Measurements from ENCODE around the gene CLDN14. TPM values are rescaled to one million over a fixed set of nuclear protein-coding genes. Genes with fewer than 3 reads are reported as not detected.

The CLDN14 gene
- total RNA-seq, 1 donor = not detected

DNA sequence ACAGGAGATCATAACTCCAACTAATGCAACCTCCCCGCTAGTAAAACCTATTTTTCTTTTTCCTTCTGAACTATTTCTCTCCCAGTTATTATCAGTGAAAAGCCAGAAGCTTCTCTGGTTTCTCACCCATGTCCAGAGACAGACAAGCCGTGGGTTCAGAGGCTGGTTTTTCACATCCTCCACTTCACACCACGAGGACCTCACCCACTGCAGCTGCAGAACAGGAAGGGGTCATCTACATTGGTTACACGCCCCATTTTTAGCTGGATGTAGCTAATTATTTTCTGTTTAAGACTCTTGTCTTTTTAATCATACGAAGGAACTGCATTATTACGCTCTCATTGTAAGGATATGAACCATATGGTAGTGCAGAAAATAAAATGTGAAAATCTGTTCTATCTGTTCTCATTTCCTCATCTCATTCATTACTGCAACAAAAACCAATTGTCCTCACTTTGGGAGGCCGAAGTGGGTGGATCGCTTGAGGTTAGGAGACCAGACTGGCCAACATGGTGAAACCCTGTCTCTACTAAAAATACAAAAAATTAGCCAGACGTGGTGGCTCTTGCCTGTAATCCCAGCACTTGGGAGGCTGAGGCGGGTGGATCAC, 39.1 kb upstream of the CLDN14 start:
- TF ChIP-seq, protein P1, sequence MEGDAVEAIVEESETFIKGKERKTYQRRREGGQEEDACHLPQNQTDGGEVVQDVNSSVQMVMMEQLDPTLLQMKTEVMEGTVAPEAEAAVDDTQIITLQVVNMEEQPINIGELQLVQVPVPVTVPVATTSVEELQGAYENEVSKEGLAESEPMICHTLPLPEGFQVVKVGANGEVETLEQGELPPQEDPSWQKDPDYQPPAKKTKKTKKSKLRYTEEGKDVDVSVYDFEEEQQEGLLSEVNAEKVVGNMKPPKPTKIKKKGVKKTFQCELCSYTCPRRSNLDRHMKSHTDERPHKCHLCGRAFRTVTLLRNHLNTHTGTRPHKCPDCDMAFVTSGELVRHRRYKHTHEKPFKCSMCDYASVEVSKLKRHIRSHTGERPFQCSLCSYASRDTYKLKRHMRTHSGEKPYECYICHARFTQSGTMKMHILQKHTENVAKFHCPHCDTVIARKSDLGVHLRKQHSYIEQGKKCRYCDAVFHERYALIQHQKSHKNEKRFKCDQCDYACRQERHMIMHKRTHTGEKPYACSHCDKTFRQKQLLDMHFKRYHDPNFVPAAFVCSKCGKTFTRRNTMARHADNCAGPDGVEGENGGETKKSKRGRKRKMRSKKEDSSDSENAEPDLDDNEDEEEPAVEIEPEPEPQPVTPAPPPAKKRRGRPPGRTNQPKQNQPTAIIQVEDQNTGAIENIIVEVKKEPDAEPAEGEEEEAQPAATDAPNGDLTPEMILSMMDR (IDR thresholded peaks at IDR 0.05; ENCODE audit: insufficient read depth, low read depth, low read length) = no peak
- DNase-seq (ENCODE audit: low read depth) = no peak
- no peak overlapping the region for H3K4me3 ChIP-seq (ENCODE audit: low read depth, low read length)

DNA sequence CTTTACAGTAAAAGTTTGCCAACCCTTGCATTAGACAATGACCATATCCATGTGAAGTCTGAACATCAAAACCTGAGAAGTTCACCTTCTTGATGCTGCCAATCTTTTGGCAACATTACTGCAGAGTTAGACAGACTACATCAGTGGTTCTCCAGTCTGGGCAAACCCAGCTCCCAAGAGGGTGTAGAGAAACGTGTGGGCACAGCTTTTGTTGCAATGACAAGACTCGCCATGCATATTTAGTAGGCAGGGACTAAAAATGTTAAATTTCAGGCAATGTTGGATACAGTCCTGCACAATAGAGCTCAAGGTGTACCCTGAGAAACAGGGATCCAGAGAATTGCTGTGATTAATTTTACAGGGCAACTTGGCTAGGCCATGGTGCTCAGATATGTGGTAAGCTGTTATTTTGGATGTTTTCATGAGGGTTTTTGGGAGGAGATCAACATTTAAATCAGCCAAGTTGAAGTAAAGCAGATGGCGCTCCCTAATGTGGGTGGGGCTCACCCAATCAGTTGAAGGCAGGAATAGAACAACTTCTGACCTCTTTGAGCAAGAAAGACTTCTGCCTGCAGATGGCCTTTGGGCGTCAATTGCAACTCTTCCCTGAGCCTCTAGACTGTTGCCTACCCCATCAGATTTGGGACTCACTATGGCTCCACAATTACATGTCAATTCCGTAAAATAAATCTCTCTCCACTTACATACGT, 37.6 kb upstream of the CLDN14 start:
- TF ChIP-seq, protein P1 (IDR thresholded peaks at IDR 0.05; ENCODE audit: insufficient read depth, low read depth, low read length) = no peak
- no peak overlapping the region for H3K4me3 ChIP-seq (ENCODE audit: low read depth, low read length)
- DNase-seq (ENCODE audit: low read depth) = no peak

DNA sequence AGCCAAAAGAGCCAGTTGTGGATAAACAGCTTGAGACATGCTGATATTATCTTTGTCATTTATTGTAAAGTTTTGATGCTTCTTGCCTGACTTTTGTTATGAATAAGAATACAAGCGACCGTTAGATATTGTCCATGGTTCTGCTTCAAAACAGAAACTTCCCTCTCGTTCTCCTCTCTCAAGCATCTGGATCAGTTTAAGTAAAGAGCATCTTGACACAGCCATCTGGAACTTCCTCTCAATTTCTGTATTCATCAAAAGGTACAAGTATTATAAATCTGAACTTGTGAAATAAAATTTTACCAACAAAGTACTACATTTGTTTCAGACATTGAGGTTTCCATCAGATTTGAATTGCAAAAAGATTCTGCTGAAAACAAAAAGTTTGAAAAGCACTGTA, 36.4 kb upstream of the CLDN14 start:
- DNase-seq (ENCODE audit: low read depth) = no peak
- TF ChIP-seq, protein P1 (IDR thresholded peaks at IDR 0.05; ENCODE audit: insufficient read depth, low read depth, low read length) = no peak
- no peak overlapping the region for H3K4me3 ChIP-seq (ENCODE audit: low read depth, low read length)

DNA sequence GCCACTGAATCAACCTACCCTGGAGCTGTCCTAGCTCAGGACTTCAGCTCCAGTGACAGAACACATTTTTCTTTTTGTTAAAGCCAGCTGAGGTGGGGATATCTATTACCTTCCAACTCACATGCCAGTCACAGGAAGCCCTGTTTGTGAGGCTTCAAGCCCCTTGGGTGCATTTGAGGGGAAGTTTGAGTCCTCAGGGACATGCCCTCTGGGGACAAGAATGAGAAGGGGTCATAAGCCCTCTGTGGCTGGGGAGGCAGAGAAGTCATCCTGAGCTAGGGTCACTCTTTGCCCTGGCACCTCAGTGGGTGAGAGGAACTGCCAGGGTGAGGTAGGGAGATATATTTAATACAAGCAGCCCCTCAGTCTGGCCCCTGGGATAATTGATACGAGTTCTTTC, 33.5 kb upstream of the CLDN14 start:
- TF ChIP-seq, protein P1 (IDR thresholded peaks at IDR 0.05; ENCODE audit: insufficient read depth, low read depth, low read length) = no peak
- no peak overlapping the region for H3K4me3 ChIP-seq (ENCODE audit: low read depth, low read length)
- DNase-seq (ENCODE audit: low read depth) = no peak

DNA sequence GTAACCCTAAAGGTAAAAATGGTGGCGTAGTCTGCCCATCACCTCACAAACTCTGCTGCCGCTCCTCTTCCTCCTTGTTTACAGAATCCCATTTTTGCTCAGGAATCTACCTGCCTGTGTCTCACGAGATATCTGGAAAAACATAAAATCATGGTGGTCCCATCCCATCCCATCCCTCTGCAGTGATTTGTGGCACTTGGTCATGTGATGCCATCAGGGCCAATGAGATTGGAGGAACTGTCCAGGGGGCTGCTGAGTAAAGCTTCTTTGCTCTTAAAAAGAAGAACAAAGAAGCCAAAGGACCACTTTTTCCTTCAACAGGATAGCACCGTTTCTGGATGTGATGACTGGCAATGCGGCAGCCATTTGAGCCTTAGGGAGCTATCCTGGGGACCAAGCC, 33.0 kb upstream of the CLDN14 start:
- TF ChIP-seq, protein P1 (IDR thresholded peaks at IDR 0.05; ENCODE audit: insufficient read depth, low read depth, low read length) = no peak
- no peak overlapping the region for H3K4me3 ChIP-seq (ENCODE audit: low read depth, low read length)
- DNase-seq (ENCODE audit: low read depth) = no peak

DNA sequence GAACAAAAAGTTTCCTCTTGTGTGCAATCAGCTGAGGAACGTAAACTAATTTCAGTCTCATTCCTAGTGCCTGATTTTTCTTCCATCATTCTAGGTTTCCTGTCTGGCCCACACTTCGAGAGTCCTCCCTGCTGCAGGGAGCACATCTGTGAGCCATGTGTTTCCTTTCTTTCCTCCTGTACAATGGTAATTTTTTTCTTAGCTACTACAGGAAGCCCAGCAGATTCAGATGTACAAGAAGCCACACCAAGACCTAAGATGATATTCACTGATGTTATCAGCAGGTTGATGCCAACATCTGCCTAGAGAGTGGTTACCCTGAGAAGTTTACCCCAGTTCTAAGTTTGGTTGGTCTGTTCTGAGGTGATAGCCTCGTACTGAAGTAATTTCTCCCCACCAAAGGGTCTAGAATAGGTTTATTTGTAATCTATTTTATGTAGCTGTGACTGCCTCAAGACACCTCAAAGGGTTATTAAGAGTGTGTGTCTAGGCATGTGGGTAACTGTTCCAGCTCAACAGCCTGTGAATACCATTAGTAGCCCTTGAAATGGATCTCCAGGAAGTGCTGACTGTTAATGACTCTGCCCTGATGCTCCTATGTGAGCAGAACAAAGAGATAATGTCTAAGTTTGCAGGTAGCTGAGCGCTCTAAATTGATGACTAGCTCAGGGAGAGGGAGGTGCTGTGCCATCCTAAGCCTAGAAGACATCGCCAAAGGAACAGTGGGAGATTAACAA, 31.7 kb upstream of the CLDN14 start:
- TF ChIP-seq, protein P1 (IDR thresholded peaks at IDR 0.05; ENCODE audit: insufficient read depth, low read depth, low read length) = no peak
- no peak overlapping the region for H3K4me3 ChIP-seq (ENCODE audit: low read depth, low read length)
- DNase-seq (ENCODE audit: low read depth) = peak; percentile 30
